C1 segment of cervical spinal cord (tissue), 14 donors: ENCODE data around the gene NT5C1A.

Source experiments
- DNase-seq, 14 donors: peaks; one replicate each; lab custom pipeline; 2025; lab: John Stamatoyannopoulos, UW

The NT5C1A gene

GRCh38 chr1:39690225-39690624, 18.3 kb upstream of the NT5C1A start:
- peak in 1 of 14 donors; percentile 48 for DNase-seq

GRCh38 chr1:39689635-39690034, 17.7 kb upstream of the NT5C1A start:
- peak in 1 of 14 donors; percentile 78 for DNase-seq

GRCh38 chr1:39689214-39689613, 17.3 kb upstream of the NT5C1A start:
- DNase-seq = peak in 1 of 14 donors; percentile 78

GRCh38 chr1:39688706-39689105, 16.8 kb upstream of the NT5C1A start:
- DNase-seq = peak in 1 of 14 donors; percentile 35

GRCh38 chr1:39687243-39687642, 15.3 kb upstream of the NT5C1A start:
- DNase-seq = no peak

- DNase-seq = peak in 2 of 14 donors; percentile 23 to 94
Observed at GRCh38 chr1:39685071-39685470, 13.2 kb upstream of the NT5C1A start.

- DNase-seq = peak in 1 of 14 donors; percentile 23
Observed at GRCh38 chr1:39684313-39684664, 12.4 kb upstream of the NT5C1A start.

- peak in 1 of 14 donors; percentile 19 for DNase-seq
Observed at GRCh38 chr1:39683591-39684312, 11.8 kb upstream of the NT5C1A start.

GRCh38 chr1:39681999-39682398, 10.1 kb upstream of the NT5C1A start:
- no peak for DNase-seq

- no peak for DNase-seq
Observed at GRCh38 chr1:39681294-39681693, 9.4 kb upstream of the NT5C1A start.

GRCh38 chr1:39680751-39681150, 8.8 kb upstream of the NT5C1A start:
- DNase-seq = no peak

- DNase-seq = no peak
Observed at GRCh38 chr1:39679821-39680220, 7.9 kb upstream of the NT5C1A start.

GRCh38 chr1:39678889-39679288, 7.0 kb upstream of the NT5C1A start:
- no peak for DNase-seq

GRCh38 chr1:39677645-39678044, 5.7 kb upstream of the NT5C1A start:
- no peak for DNase-seq

GRCh38 chr1:39676948-39677548, 5.1 kb upstream of the NT5C1A start:
- DNase-seq = peak in 1 of 14 donors; percentile 34

GRCh38 chr1:39675220-39675619, 3.3 kb upstream of the NT5C1A start:
- DNase-seq = peak in 3 of 14 donors; percentile 35 to 50 (median 42)

GRCh38 chr1:39673215-39673614, 1.3 kb upstream of the NT5C1A start:
- DNase-seq = no peak

- peak in 3 of 14 donors; percentile 29 to 67 (median 36) for DNase-seq
Observed at GRCh38 chr1:39672551-39672947, 642 bp upstream of the NT5C1A start.

GRCh38 chr1:39671433-39671792, 494 bp downstream of the NT5C1A start:
- DNase-seq = peak in 9 of 14 donors; percentile 18 to 79 (median 23)

- no peak for DNase-seq
Observed at GRCh38 chr1:39670689-39671088, 1.2 kb downstream of the NT5C1A start.

GRCh38 chr1:39668894-39669293, 3.0 kb downstream of the NT5C1A start:
- peak in 1 of 14 donors; percentile 53 for DNase-seq

- peak in 8 of 14 donors; percentile 8 to 67 (median 34) for DNase-seq
Observed at GRCh38 chr1:39668111-39668510, 3.8 kb downstream of the NT5C1A start.

GRCh38 chr1:39666772-39667171, 5.1 kb downstream of the NT5C1A start:
- no peak for DNase-seq
